22Rv1 (cell line): Measurements from ENCODE around the gene EBF3.

Source experiments
- CTCF ChIP-seq: fragments of 450-650 bp; IDR thresholded peaks from 2 replicates; pipeline ENCODE4 v1.5.1; 2017; ENCODE audit warnings: mild to moderate bottlenecking
- ZFX ChIP-seq: fragments of 450-650 bp; IDR thresholded peaks from 2 replicates; pipeline ENCODE4 v1.6.1; 2017; ENCODE audit warnings: antibody characterized with exemption, borderline replicate concordance

GRCh38 chr10:129933456-129934092 lies 30.5 kb downstream of the EBF3 start:
- TF ChIP-seq ZFX (no peak), CTCF (no peak)
